HG03095 (cell line): ENCODE data around the gene TOLLIP.

Experiments used
- ATAC-seq: cut with Tn5 transposase; IDR thresholded peaks from one replicate; pipeline ENCODE4 v1.9.1; 2021; ENCODE audit warnings: moderate library complexity; ENCODE audit not compliant: unreplicated experiment

Gene TOLLIP

GRCh38 chr11:1299621-1300020 is 9.8 kb downstream of the TOLLIP start:
- ATAC-seq: no peak

- ATAC-seq: no peak
Measured at GRCh38 chr11:1298695-1299492, 10.5 kb downstream of the TOLLIP start.

- ATAC-seq: no peak
Measured at GRCh38 chr11:1297576-1298473, 11.6 kb downstream of the TOLLIP start.

DNA sequence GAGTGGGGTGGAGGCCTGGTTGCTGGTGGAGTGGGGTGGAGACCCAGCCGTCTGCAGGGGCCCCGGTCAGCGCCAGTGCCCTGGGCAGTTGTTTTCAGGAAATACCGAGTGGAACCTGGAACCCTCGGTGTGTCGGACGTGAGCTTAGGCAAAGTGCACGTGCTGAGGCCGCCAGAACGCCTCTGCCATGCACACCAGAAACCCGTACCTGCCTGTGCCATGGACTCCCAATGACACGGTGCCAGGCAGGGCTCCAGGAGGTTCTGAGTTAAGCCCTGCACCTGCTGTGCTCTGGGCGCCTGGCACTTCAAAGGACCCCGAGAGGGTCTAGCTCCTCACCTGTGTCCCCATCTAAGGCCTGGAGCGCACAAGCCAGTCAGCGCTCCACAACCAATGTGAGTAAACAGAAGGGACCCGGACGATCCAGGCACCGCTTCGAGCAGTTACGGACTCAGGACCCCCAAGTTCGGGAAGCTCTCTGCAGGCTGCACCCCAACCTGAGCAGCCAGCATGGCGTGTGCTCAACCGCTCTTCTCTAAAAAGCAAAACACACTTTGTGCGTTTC is 12.3 kb downstream of the TOLLIP start:
- no peak for ATAC-seq

DNA sequence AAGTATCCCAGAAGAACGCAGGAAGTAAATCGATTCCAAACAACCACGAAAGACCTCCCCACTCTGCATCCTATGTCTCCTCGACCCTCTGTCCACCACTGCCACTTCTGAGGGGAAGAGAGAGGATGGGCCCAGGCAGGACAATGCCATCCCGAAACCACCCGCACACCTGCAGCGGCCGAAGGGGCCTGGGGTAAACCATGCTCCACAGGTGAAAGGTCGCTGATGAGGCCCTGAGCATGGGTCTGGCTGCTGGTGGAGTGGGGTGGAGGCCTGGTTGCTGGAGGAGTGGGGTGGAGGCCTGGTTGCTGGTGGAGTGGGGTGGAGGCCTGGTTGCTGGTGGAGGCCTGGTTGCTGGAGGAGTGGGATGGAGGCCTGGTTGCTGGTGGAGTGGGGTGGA is 13.1 kb downstream of the TOLLIP start:
- ATAC-seq: no peak

DNA sequence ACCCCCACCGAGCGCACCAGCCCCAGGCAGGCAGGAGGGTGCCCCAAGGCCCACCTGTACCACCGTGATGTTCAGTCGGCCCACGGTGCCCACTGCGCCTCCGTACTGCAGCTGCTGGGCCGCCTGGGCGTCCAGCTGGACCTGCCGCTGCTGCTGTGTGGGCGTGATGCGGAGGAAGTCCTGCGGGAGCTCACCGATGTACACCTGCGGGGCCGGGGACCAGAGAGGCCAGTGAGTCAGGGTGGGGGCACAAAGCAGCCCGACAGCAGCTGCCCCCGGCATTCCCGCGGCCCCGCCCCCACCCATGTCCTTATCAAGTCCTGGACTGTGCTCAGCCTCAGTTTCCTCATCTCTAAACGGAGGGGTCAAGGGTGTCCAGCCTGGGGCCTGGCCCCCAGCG is 13.8 kb downstream of the TOLLIP start:
- no peak for ATAC-seq

GRCh38 chr11:1295086-1295485 is 14.3 kb downstream of the TOLLIP start:
- no peak for ATAC-seq

DNA sequence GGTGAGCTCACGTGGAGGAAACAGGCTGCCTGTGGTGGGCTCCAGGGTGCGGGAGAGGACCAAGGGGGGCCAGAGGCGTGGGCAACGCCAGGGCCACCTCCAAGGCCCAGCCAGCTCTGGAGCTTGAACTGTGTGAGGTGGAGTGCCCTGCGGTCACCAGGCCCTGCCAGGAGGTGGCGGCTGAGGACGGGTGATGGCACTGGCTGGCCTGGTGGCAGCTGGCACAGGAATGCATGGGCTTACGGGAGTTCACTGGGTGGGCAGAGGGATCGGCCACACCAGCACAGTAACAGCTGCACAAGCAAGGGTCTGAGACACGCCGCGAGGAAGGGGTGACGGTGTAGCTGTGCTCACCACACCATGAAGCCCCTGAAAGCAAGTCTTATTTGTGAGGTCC is 15.8 kb downstream of the TOLLIP start:
- ATAC-seq: no peak

- ATAC-seq: no peak
Measured at GRCh38 chr11:1292644-1293618, 16.5 kb downstream of the TOLLIP start.

- no peak for ATAC-seq
Measured at GRCh38 chr11:1292018-1292643, 17.3 kb downstream of the TOLLIP start.

DNA sequence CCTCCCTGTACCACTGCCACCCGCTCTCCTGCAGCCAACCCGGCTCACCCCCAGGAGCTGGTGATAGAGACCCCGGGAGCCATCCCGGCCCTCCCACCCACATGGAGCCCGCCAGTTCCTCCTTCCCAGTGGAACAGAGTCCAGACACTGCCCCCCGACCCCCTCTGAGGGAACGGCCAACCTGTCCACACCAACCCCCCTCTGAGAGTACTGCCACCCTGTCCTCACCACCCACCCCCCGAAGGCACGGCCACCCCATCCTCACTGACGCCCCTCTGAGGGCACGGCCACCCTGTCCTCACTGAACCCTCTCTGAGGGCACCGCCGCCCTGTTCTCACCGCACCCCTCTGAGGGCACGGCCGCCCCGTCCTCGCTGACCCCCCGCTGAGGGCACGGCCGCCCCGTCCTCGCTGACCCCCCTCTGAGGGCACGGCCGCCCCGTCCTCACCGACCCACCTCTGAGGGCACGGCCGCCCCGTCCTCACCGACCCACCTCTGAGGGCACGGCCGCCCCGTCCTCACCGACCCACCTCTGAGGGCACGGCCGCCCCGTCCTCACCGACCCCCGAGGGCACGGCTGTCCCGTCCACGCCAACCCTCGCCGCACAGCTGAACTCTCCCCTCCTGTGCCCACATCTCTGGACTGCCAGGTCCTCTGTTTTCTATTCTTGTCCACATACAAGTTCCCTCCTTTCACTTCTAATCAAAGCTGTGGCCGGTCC is 18.0 kb downstream of the TOLLIP start:
- ATAC-seq: no peak

DNA sequence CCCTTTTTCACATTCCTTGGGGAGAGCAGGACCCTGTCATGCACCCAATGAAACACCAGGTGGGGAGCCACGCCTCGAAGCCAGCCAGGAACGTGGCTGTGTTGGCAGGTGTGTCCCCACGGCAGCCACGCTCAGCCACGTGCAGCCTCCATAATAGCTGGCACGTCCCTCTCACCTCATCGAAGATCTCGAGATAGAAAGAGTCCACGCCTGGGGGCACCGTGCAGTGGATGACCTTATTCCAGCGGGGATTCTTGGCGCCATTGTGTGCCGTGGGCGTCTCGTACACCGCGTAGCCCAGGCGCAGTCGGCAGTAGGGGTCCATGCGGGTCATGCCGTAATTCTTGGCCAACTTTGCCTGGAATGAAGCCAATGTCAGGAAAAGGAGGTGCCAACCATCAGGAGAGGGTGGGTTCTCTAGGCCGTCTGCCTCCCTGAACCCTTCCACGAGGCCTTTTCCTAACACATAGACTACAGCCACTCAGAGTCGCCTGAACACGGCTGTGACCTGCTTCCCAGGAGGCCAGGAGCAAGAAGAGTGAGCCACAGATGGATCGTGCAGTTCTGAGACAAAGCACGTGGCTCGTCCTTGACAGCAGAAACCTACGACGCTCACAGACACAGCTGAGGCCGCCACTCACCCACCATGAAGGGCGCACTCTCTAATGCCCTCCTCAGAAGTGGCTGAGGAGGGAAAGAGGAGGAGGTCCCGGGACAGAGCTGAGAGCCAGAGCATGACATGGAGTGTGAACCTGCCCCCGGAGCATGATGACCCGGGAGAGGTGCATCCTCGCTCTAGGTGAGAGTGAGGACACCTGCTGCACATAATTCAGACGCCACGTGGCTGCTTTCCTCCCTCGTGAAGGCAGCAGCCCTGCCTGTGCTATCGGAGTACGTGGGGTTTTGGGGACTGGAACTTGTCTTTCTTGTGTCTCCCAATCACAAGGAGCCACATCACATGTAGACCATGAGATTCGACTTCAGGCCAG is 19.1 kb downstream of the TOLLIP start:
- ATAC-seq: no peak

DNA sequence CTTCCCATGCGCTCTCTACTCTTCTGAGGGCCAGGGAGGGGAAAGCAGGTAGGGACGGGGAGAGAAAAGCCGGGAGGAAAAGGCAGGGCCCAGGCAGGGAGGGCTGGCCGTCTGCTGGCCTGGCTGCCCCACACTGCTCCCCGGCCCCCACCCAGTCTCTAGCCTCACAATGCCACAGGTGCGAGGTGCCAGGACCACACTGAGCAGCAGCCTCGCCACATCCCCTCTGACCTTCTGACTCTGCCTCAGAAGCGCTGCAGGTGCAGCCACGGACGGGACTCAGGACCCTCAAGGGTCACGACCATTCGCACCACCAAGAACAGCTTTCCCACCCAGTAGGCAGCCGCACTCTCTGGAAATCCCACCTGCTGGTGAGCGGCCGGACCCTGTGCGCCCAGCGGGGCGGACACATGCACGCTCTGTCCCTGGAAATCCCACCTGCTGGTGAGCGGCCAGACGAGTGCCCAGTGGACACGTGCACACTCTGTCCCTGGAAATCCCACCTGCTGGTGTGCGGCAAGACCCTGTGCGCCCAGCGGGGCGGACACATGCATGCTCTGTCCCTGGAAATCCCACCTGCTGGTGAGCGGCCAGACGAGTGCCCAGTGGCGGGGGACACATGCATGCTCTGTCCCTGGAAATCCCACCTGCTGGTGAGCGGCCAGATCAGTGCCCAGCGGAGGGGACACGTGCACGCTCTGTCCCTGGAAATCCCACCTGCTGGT is 20.1 kb downstream of the TOLLIP start:
- ATAC-seq: no peak

DNA sequence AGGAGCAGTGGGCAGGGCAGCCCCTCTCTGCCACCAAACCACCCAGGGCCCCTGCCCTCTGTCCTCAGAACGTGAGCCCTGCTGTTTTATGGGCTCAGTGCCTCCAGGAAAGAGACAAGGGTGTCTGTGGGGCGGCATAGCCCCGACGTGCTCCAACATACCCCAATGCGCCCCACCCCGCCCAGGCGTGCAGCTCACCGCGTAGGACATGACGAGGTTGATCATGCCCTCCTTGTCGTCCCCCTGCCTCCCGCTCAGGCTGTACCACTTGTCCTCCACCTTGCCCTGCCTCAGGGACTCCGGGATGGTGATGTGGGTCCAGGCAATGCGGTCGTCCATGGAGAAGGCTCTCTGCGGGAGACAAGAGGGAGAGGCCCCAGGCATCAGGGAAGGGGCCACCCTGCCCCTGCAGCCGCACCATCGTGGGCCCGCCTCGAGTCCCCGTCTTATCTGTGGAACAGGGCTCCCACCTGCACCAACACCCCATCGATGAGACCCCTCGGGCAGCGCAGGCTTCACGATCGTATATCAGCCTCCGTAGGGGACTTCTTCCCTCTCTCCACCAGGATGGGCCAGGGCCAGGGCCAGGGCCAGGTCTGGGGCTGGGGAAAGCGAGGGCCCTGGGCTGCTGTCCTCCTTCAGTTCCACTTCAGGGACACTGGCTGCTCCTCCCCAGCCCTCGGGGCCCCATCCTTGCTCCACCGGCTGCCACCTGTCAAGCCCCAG is 20.8 kb downstream of the TOLLIP start:
- no peak for ATAC-seq

GRCh38 chr11:1287928-1288327 is 21.5 kb downstream of the TOLLIP start:
- ATAC-seq: no peak

DNA sequence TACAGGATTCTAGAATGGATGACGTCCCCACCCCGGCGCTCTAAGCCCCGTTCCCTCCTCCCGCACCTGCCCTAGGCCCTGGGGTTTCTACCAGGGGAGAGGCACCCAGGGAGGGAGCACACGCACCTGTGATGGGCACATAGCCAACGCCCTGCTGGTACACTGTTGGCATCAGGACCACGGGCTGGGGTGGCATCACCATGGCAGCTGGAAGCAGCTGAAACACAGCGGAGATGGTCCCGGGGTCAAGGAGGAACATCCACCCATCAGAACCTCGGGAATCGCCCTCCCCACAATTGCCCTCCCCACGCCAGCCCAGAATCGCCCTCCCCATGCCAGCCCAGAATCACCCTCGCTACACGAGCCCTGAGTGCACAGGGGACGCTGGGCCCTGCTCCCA is 23.6 kb downstream of the TOLLIP start:
- ATAC-seq: no peak

DNA sequence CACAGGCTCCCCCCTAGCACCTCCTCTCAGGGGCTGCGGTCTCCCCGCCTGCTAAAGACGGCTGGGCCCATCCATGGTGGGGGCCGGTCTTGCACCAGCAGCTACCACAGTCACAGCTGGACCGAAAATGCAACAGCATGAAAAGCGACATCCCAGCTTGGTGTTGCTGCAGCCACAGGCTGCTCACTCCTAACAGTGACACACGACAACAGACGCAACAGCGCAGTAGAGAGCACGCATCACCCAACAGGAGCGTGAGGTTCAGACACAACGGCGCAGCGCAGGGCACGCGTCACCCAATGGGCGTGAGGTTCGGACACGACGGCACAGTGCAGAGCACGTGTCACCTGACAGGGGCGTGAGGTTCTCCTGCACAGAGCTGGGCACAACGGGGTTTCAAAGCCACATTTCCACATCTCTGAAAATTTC is 24.1 kb downstream of the TOLLIP start:
- ATAC-seq: no peak
